Fibroblast of pulmonary artery (primary cell): ENCODE data around the gene TSC2.

ENCODE experiments used
- DNase-seq: peaks from one replicate; pipeline ENCODE4 v3.0.0-alpha.2; 2010; ENCODE audit warnings: low read depth
- H3K4me3 ChIP-seq: replicated peaks from 2 replicates; pipeline ENCODE4 v1.5.1; 2011; ENCODE audit warnings: low read depth, mild to moderate bottlenecking, control low read depth, low read length, moderate library complexity
- CTCF ChIP-seq: IDR thresholded peaks from 2 replicates; pipeline ENCODE4 v1.5.1; 2011; ENCODE audit warnings: mild to moderate bottlenecking, control low read depth, low read length, inconsistent platforms; ENCODE audit errors: missing control alignments

Gene TSC2

GRCh38 chr16:2083876-2084780, 36.3 kb downstream of the TSC2 start:
- DNase-seq, result no peak
- no peak overlapping the region for H3K4me3 ChIP-seq
- TF ChIP-seq CTCF, result no peak

GRCh38 chr16:2084895-2085625, 37.3 kb downstream of the TSC2 start:
- no peak overlapping the region for H3K4me3 ChIP-seq
- no peak for TF ChIP-seq CTCF
- no peak for DNase-seq

GRCh38 chr16:2085669-2086068, 37.9 kb downstream of the TSC2 start:
- DNase-seq, result no peak
- H3K4me3 ChIP-seq, result no peak overlapping the region
- TF ChIP-seq CTCF, result no peak

GRCh38 chr16:2086106-2086742, 38.4 kb downstream of the TSC2 start:
- DNase-seq, result no peak
- H3K4me3 ChIP-seq, result no peak overlapping the region
- TF ChIP-seq CTCF, result no peak

- no peak overlapping the region for H3K4me3 ChIP-seq
- DNase-seq, result no peak
- no peak for TF ChIP-seq CTCF
Observed at GRCh38 chr16:2086812-2087747, 39.3 kb downstream of the TSC2 start.
